Renal pelvis (tissue), 4 donors: ENCODE results near the gene ZNF804B. TPM values are rescaled to one million over a fixed set of nuclear protein-coding genes. Genes with fewer than 3 reads are reported as not detected.

Experiments
- DNase-seq: peaks from one replicate; pipeline ENCODE4 v3.0.0-alpha.2; 2013
- polyA plus RNA-seq, 3 donors: library from polyadenylated mRNA; unstranded; fragments of 120-200 nt; gene quantifications; one replicate each; pipeline ENCODE4 v1.2.1, GENCODE V29; 2013; ENCODE audit not compliant: insufficient read length in 3 of 3

ZNF804B gene
- polyA plus RNA-seq, 3 donors = 0.10 to 0.35 (median 0.17) TPM

GRCh38 chr7:88967432-88967831 is 207.9 kb downstream of the ZNF804B start:
- DNase-seq = no peak

- no peak for DNase-seq
Observed at GRCh38 chr7:88969167-88969566, 209.7 kb downstream of the ZNF804B start.

GRCh38 chr7:88985295-88985694 is 225.8 kb downstream of the ZNF804B start:
- no peak for DNase-seq

GRCh38 chr7:89001306-89001705 is 241.8 kb downstream of the ZNF804B start:
- no peak for DNase-seq

GRCh38 chr7:89002981-89003956 is 243.8 kb downstream of the ZNF804B start:
- DNase-seq = no peak

GRCh38 chr7:89012016-89012415 is 252.5 kb downstream of the ZNF804B start:
- DNase-seq = no peak

GRCh38 chr7:89017695-89018094 is 258.2 kb downstream of the ZNF804B start:
- DNase-seq = no peak

GRCh38 chr7:89021741-89022140 is 262.2 kb downstream of the ZNF804B start:
- DNase-seq = no peak

- no peak for DNase-seq
Observed at GRCh38 chr7:89023206-89023605, 263.7 kb downstream of the ZNF804B start.

- no peak for DNase-seq
Observed at GRCh38 chr7:89023877-89024276, 264.4 kb downstream of the ZNF804B start.

- no peak for DNase-seq
Observed at GRCh38 chr7:89027781-89028180, 268.3 kb downstream of the ZNF804B start.

GRCh38 chr7:89028319-89028718 is 268.8 kb downstream of the ZNF804B start:
- no peak for DNase-seq

- no peak for DNase-seq
Observed at GRCh38 chr7:89029864-89030263, 270.4 kb downstream of the ZNF804B start.

GRCh38 chr7:89041240-89041639 is 281.7 kb downstream of the ZNF804B start:
- no peak for DNase-seq

- peak; percentile 7 for DNase-seq
Observed at GRCh38 chr7:89042940-89043339, 283.4 kb downstream of the ZNF804B start.

GRCh38 chr7:89049043-89049442 is 289.5 kb downstream of the ZNF804B start:
- DNase-seq = no peak

GRCh38 chr7:89053130-89053529 is 293.6 kb downstream of the ZNF804B start:
- DNase-seq = no peak

- no peak for DNase-seq
Observed at GRCh38 chr7:89054361-89054760, 294.9 kb downstream of the ZNF804B start.

GRCh38 chr7:89060234-89060633 is 300.7 kb downstream of the ZNF804B start:
- DNase-seq = no peak

- no peak for DNase-seq
Observed at GRCh38 chr7:89064831-89065230, 305.3 kb downstream of the ZNF804B start.

- no peak for DNase-seq
Observed at GRCh38 chr7:89067048-89067447, 307.5 kb downstream of the ZNF804B start.

GRCh38 chr7:89072081-89072480 is 312.6 kb downstream of the ZNF804B start:
- DNase-seq = no peak

- DNase-seq = no peak
Observed at GRCh38 chr7:89073776-89074175, 314.3 kb downstream of the ZNF804B start.

GRCh38 chr7:89077992-89078391 is 318.5 kb downstream of the ZNF804B start:
- no peak for DNase-seq
